NCI-H345 treated with DMSO at 0.1 percent for 48 hours (cell line): ENCODE results near the gene RAP1A.
"Not testable (repeated sequence)": the region's sequence is repeated elsewhere in the genome, so short reads cannot be mapped to it uniquely, and the experiment has no call there.

ENCODE experiments used
- DNase-seq: peaks from one replicate; lab custom pipeline; 2025; ENCODE audit not compliant: unreplicated experiment; lab: John Stamatoyannopoulos, UW

Gene RAP1A

GRCh38 chr1:111734856-111735255 lies 115.3 kb downstream of the RAP1A start:
- no peak for DNase-seq

- DNase-seq = no peak
Observed at GRCh38 chr1:111735321-111735720, 115.7 kb downstream of the RAP1A start.

- peak; percentile 37 for DNase-seq
Observed at GRCh38 chr1:111735858-111736544, 116.4 kb downstream of the RAP1A start.

- peak; percentile 49 for DNase-seq
Observed at GRCh38 chr1:111736548-111737215, 117.1 kb downstream of the RAP1A start.

- no peak for DNase-seq
Observed at GRCh38 chr1:111737216-111738132, 117.9 kb downstream of the RAP1A start.

- no peak for DNase-seq
Observed at GRCh38 chr1:111738133-111738435, 118.5 kb downstream of the RAP1A start.

- peak; percentile 78 for DNase-seq
Observed at GRCh38 chr1:111738436-111739193, 119.0 kb downstream of the RAP1A start.

- peak; percentile 86 for DNase-seq
Observed at GRCh38 chr1:111739194-111739924, 119.8 kb downstream of the RAP1A start, which contains the start of gene INKA2. TSS of gene INKA2 (minus strand) at chr1:111739395. CDS start at chr1:111739242, 153 bp downstream.

- DNase-seq = peak; percentile 15
Observed at GRCh38 chr1:111739925-111740765, 120.6 kb downstream of the RAP1A start.

- not testable (repeated sequence) for DNase-seq
Observed at GRCh38 chr1:111742292-111742691, 122.7 kb downstream of the RAP1A start.

GRCh38 chr1:111742938-111743549 lies 123.5 kb downstream of the RAP1A start:
- DNase-seq = no peak

GRCh38 chr1:111743679-111744101 lies 124.1 kb downstream of the RAP1A start:
- no peak for DNase-seq

GRCh38 chr1:111745675-111746613 lies 126.4 kb downstream of the RAP1A start:
- DNase-seq = no peak

GRCh38 chr1:111746614-111746999 lies 127.0 kb downstream of the RAP1A start:
- no peak for DNase-seq

GRCh38 chr1:111747282-111747734 lies 127.7 kb downstream of the RAP1A start:
- no peak for DNase-seq

GRCh38 chr1:111747947-111748346 lies 128.4 kb downstream of the RAP1A start:
- no peak for DNase-seq

GRCh38 chr1:111749628-111750027 lies 130.0 kb downstream of the RAP1A start:
- DNase-seq = no peak

- DNase-seq = no peak
Observed at GRCh38 chr1:111750856-111751255, 131.3 kb downstream of the RAP1A start.
